Fibroblast of skin of right biceps (primary cell): ENCODE results near the gene SFT2D1.

Source experiments
- DNase-seq: peaks from one replicate; pipeline ENCODE4 v3.0.0-alpha.2; 2013

The SFT2D1 gene

DNA sequence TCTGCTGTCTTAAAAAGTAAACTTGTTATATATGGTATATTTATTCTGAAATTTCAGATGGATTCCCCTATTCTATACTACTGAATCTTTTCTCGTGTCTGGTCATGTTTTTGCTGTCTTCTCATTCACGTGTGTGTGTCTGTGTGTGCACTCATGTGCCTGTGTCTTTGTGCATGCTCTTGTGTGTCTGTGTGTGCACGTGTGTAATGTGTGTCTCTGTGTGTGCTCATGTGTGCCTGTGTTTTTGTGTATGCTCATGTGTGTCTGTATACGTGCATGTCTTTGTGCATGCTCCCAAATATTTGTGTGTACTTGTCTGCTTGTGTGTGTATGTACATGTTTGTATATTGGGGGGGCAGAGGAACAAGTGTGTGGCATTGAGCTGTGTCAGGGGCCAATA lies 68.2 kb downstream of the SFT2D1 start:
- DNase-seq: no peak

- DNase-seq: no peak
Observed at GRCh38 chr6:166271376-166271765, 71.0 kb downstream of the SFT2D1 start.

DNA sequence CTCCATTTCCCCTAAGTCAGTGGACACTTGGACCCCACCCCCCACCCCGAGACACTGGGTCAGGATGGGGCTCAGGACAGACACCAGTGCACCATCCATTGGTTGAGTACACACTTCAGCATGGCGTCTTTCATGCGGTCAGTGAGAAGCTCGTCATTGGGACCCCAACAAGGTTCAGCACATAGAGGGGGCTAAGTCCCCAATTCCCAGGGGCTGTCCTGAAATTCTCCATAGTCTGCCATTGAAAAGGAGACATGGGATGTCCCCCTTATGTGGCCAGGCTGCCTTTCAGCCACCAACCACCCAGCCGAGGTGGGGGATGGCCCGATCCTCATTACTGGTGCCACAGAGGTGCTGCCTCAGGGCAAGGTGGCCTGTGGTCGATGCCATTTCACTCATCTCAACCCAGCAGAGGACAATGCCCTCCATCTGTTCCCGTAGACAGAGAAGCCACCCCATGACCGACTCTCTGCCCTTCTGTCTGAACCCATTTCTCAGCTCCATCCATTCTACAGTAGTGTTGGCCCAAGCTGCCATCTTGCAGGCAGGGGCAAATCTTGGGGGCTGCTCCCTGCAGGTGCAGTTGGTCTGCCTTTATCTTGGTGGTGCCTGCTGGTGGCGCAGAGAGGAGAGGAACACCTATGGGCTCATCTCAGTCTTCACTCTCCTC lies 71.5 kb downstream of the SFT2D1 start:
- DNase-seq: no peak
